ENCODE results near the gene SLC44A1.

Gene SLC44A1

GRCh38 chr9:105435453-105435852 lies 191.0 kb downstream of the SLC44A1 start:
- H2AFZ ChIP-seq = no peak overlapping the region
- no peak overlapping the region for H3K27ac ChIP-seq
- TF ChIP-seq CTCF (IDR thresholded peaks at IDR 0.05) = no peak
- H3K9ac ChIP-seq = no peak overlapping the region
- no peaks in the 10 kb centered on the region for H3K36me3 ChIP-seq (ENCODE audit: control insufficient read depth, insufficient read depth, low read length)
- no peaks in the 10 kb centered on the region for H3K9me3 ChIP-seq (ENCODE audit: control insufficient read depth, low read length)
- no peaks in the 10 kb centered on the region for H3K4me1 ChIP-seq
- no peaks in the 10 kb centered on the region for H3K27me3 ChIP-seq (ENCODE audit: control insufficient read depth, insufficient read depth, low read length)
- no peak overlapping the region for H3K4me2 ChIP-seq (ENCODE audit: low read length)
- H3K79me2 ChIP-seq = no peaks in the 10 kb centered on the region
- H3K4me3 ChIP-seq (ENCODE audit: low read depth, low read length) = no peak overlapping the region

DNA sequence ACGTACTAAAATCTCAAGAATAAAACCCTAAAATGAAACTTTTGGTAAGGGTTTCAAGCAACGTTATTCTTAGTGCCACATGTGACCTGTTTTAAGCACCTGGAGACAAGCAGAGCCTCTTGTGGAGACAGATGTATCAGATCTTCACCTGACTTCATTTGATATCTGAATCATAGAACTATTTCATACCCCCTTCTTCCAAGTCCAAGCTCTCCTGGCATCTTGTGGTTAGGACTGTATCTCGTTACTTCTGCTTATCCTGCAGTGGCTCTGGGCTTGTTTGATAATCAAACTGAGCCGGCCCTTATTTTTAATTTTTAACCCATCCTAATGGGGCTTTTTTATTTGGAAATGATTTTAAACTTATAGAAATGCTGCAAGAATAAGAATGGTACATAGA lies 192.3 kb downstream of the SLC44A1 start:
- Histone ChIP-seq H3K27ac (no peak overlapping the region), H3K27me3 (ENCODE audit: control insufficient read depth, insufficient read depth, low read length) (no peaks in the 10 kb centered on the region), H3K9me3 (ENCODE audit: control insufficient read depth, low read length) (no peaks in the 10 kb centered on the region), H3K9ac (no peak overlapping the region), H3K4me2 (ENCODE audit: low read length) (no peak overlapping the region), H3K36me3 (ENCODE audit: control insufficient read depth, insufficient read depth, low read length) (no peaks in the 10 kb centered on the region), H3K4me1 (peaks cover 8% of the 10 kb centered on the region), H3K4me3 (ENCODE audit: low read depth, low read length) (no peak overlapping the region), H2AFZ (no peak overlapping the region), H3K79me2 (no peaks in the 10 kb centered on the region)
- TF ChIP-seq CTCF (IDR thresholded peaks at IDR 0.05) = no peak

- H3K4me1 ChIP-seq = peaks cover 11% of the 10 kb centered on the region
Observed at GRCh38 chr9:105437704-105438103, 193.3 kb downstream of the SLC44A1 start.

DNA sequence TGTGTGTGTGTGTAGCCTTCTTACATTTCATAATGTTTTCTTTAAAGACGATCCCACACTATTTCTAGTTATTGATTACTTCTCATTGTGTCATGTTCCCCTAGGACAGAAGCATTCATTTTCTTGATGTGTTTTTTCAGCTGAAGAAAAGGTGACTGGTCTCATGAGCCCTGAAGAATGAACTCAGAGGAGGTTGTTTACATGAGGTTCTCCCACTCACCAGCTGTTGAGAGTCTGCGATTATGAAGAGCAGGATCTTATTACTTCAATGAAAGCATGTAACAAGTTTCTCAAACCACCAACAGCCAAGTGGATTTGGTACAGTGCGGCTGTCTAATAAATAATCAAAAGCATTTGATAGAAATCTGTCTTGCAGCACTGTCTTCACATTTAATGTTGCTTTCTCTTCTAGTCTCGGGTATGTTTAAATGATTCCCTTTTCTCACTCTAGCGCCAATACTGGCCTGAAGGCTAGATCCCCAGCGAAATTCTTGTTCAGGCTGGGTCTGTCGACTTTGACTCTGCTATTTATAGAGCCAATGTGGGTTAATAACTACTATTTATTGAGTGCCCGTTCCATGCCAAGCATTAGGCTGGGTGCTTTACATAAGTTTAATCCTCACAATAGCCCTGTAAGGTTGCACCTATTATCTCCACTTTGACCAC lies 193.8 kb downstream of the SLC44A1 start:
- Histone ChIP-seq H3K9ac (no peak overlapping the region), H3K36me3 (ENCODE audit: control insufficient read depth, insufficient read depth, low read length) (no peaks in the 10 kb centered on the region), H3K4me1 (peaks cover 11% of the 10 kb centered on the region), H3K79me2 (no peaks in the 10 kb centered on the region), H2AFZ (peak overlapping the region; percentile 13), H3K27ac (no peak overlapping the region), H3K4me2 (ENCODE audit: low read length) (no peak overlapping the region), H3K9me3 (ENCODE audit: control insufficient read depth, low read length) (no peaks in the 10 kb centered on the region), H3K4me3 (ENCODE audit: low read depth, low read length) (no peak overlapping the region), H3K27me3 (ENCODE audit: control insufficient read depth, insufficient read depth, low read length) (no peaks in the 10 kb centered on the region)
- TF ChIP-seq CTCF (IDR thresholded peaks at IDR 0.05) = no peak

More at GRCh38 chr9:105437704-105438103, 193.3 kb downstream of the SLC44A1 start:
- Histone ChIP-seq H3K9ac (no peak overlapping the region), H3K4me2 (ENCODE audit: low read length) (no peak overlapping the region), H2AFZ (peak overlapping the region; percentile 13), H3K27ac (no peak overlapping the region), H3K9me3 (ENCODE audit: control insufficient read depth, low read length) (no peaks in the 10 kb centered on the region), H3K36me3 (ENCODE audit: control insufficient read depth, insufficient read depth, low read length) (no peaks in the 10 kb centered on the region), H3K27me3 (ENCODE audit: control insufficient read depth, insufficient read depth, low read length) (no peaks in the 10 kb centered on the region), H3K4me3 (ENCODE audit: low read depth, low read length) (no peak overlapping the region), H3K79me2 (no peaks in the 10 kb centered on the region)
- no peak for TF ChIP-seq CTCF (IDR thresholded peaks at IDR 0.05)

- Histone ChIP-seq H3K27me3 (ENCODE audit: control insufficient read depth, insufficient read depth, low read length) (no peaks in the 10 kb centered on the region), H3K9me3 (ENCODE audit: control insufficient read depth, low read length) (no peaks in the 10 kb centered on the region), H3K4me1 (peaks cover 11% of the 10 kb centered on the region), H3K4me2 (ENCODE audit: low read length) (no peak overlapping the region), H3K36me3 (ENCODE audit: control insufficient read depth, insufficient read depth, low read length) (no peaks in the 10 kb centered on the region), H2AFZ (no peak overlapping the region), H3K4me3 (ENCODE audit: low read depth, low read length) (no peak overlapping the region), H3K27ac (no peak overlapping the region), H3K79me2 (no peaks in the 10 kb centered on the region), H3K9ac (no peak overlapping the region)
- no peak for TF ChIP-seq CTCF (IDR thresholded peaks at IDR 0.05)
Observed at GRCh38 chr9:105439428-105439827, 195.0 kb downstream of the SLC44A1 start.

Data from parathyroid adenoma (tissue), 2 donors.